Tibial nerve (tissue), 4 donors: ENCODE results near the gene IDS.

Source experiments
- EP300 ChIP-seq, 2 donors: sonication (generic); formaldehyde crosslinking; IDR thresholded peaks; one replicate each; pipeline ENCODE4 v1.6.1; 2017; ENCODE audit warnings: antibody characterized with exemption in 2 of 2, mild to moderate bottlenecking in 1 of 2
- POLR2A ChIP-seq, 2 donors: fragments of 450-650 bp; IDR thresholded peaks; one replicate each; pipeline ENCODE4 v1.6.1; 2017; ENCODE audit warnings: antibody characterized with exemption in 2 of 2, mild to moderate bottlenecking in 2 of 2, moderate library complexity in 2 of 2
- TF ChIP-seq, protein P1 (sequence below), 5 experiments: fragments of 200-600 bp in 3 of 5; fragments of 450-650 bp in 2 of 5; sonication (generic) in 3 of 5; IDR thresholded peaks; one replicate each; pipeline ENCODE4 v1.5.1; 2016 to 2019; ENCODE audit warnings: antibody characterized with exemption in 5 of 5, mild to moderate bottlenecking in 3 of 5, moderate library complexity in 2 of 5

- TF ChIP-seq POLR2A (IDR thresholded peaks at IDR 0.05) (no peak), EP300 (IDR thresholded peaks at IDR 0.05) (no peak)
- TF ChIP-seq, protein P1, sequence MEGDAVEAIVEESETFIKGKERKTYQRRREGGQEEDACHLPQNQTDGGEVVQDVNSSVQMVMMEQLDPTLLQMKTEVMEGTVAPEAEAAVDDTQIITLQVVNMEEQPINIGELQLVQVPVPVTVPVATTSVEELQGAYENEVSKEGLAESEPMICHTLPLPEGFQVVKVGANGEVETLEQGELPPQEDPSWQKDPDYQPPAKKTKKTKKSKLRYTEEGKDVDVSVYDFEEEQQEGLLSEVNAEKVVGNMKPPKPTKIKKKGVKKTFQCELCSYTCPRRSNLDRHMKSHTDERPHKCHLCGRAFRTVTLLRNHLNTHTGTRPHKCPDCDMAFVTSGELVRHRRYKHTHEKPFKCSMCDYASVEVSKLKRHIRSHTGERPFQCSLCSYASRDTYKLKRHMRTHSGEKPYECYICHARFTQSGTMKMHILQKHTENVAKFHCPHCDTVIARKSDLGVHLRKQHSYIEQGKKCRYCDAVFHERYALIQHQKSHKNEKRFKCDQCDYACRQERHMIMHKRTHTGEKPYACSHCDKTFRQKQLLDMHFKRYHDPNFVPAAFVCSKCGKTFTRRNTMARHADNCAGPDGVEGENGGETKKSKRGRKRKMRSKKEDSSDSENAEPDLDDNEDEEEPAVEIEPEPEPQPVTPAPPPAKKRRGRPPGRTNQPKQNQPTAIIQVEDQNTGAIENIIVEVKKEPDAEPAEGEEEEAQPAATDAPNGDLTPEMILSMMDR (IDR thresholded peaks at IDR 0.05) = no peak
These were observed 17.8 kb upstream of the IDS start for GRCh38 chrX:149522916-149523315.
